ENCODE measurements around the gene SOHLH2. TPM values are rescaled to one million over a fixed set of nuclear protein-coding genes. Genes with fewer than 3 reads are reported as not detected.

SOHLH2 gene
- total and polyA plus RNA-seq, 4 donors = 0.04 to 0.28 (median 0.08) TPM

- DNase-seq (peak; percentile 62 to 71 (median 69)), ATAC-seq (ENCODE audit: insufficient read depth, low FRiP score) (peak; percentile 56)
- H3K27me3 ChIP-seq (ENCODE audit: control insufficient read depth in 3 of 3, insufficient read depth in 3 of 3, low read length in 2 of 3) = peaks cover 0 to 12% (median 10%) of the 10 kb centered on the region in 3 donors
- H3K4me1 ChIP-seq (ENCODE audit: control insufficient read depth in 5 of 5, insufficient read depth in 5 of 5, low read length in 5 of 5) = peaks cover 0 to 6% (median 5%) of the 10 kb centered on the region in 5 donors
- H3K27ac ChIP-seq (ENCODE audit: low read depth in 1 of 2, low read length in 1 of 2) = no peak within 1 kb of the TSS
- H3K4me3 ChIP-seq = peak within 1 kb of the TSS; percentile 5
- 8 to 20% methylated on average over 19 to 48 of the region's 48 CpGs for WGBS, 2 donors
- peak within 1 kb of the TSS; percentile 30 to 53 for H3K9ac ChIP-seq (ENCODE audit: insufficient read depth in 1 of 2, low read length in 2 of 2)
- TF ChIP-seq CTCF (IDR thresholded peaks at IDR 0.05; ENCODE audit: control extremely low read depth, extremely low read depth) = no peak
- no peaks in the 10 kb centered on the region for H3K36me3 ChIP-seq (ENCODE audit: control insufficient read depth in 4 of 4, insufficient read depth in 4 of 4, low read length in 4 of 4)
- peaks cover 0 to 3% (median 0%) of the 10 kb centered on the region in 4 donors for H3K9me3 ChIP-seq (ENCODE audit: control insufficient read depth in 4 of 4, insufficient read depth in 3 of 4, low read length in 3 of 4)
Observed at GRCh38 chr13:36131222-36131930, 83.0 kb downstream of the SOHLH2 start, which contains the start of gene DCLK1. Gene DCLK1, minus strand, starts transcription at chr13:36131382.

GRCh38 chr13:36130552-36131221 lies 83.7 kb downstream of the SOHLH2 start:
- ATAC-seq (ENCODE audit: insufficient read depth, low FRiP score) (no peak), DNase-seq (peak in 2 of 3 donors; percentile 28 to 29)
- H3K9ac ChIP-seq (ENCODE audit: insufficient read depth in 1 of 2, low read length in 2 of 2) = peak overlapping the region; percentile 30 to 53
- WGBS, 2 donors = 1 to 2% methylated on average over 46 to 61 of the region's 61 CpGs
- H3K4me1 ChIP-seq (ENCODE audit: control insufficient read depth in 5 of 5, insufficient read depth in 5 of 5, low read length in 5 of 5) = peaks cover 0 to 6% (median 5%) of the 10 kb centered on the region in 5 donors
- TF ChIP-seq CTCF (IDR thresholded peaks at IDR 0.05; ENCODE audit: control extremely low read depth, extremely low read depth) = no peak
- H3K27ac ChIP-seq (ENCODE audit: low read depth in 1 of 2, low read length in 1 of 2) = no peak overlapping the region
- peak overlapping the region; percentile 5 for H3K4me3 ChIP-seq
- H3K36me3 ChIP-seq (ENCODE audit: control insufficient read depth in 4 of 4, insufficient read depth in 4 of 4, low read length in 4 of 4) = no peaks in the 10 kb centered on the region
- H3K9me3 ChIP-seq (ENCODE audit: control insufficient read depth in 4 of 4, insufficient read depth in 3 of 4, low read length in 3 of 4) = peaks cover 0 to 3% (median 0%) of the 10 kb centered on the region in 4 donors
- peaks cover 0 to 12% (median 10%) of the 10 kb centered on the region in 3 donors for H3K27me3 ChIP-seq (ENCODE audit: control insufficient read depth in 3 of 3, insufficient read depth in 3 of 3, low read length in 2 of 3)

- peak overlapping the region; percentile 30 to 53 for H3K9ac ChIP-seq (ENCODE audit: insufficient read depth in 1 of 2, low read length in 2 of 2)
- ATAC-seq (ENCODE audit: insufficient read depth, low FRiP score) (no peak), DNase-seq (no peak)
- peaks cover 0 to 12% (median 10%) of the 10 kb centered on the region in 3 donors for H3K27me3 ChIP-seq (ENCODE audit: control insufficient read depth in 3 of 3, insufficient read depth in 3 of 3, low read length in 2 of 3)
- 21 to 28% methylated on average over 13 of the region's 13 CpGs for WGBS, 2 donors
- H3K36me3 ChIP-seq (ENCODE audit: control insufficient read depth in 4 of 4, insufficient read depth in 4 of 4, low read length in 4 of 4) = no peaks in the 10 kb centered on the region
- no peak overlapping the region for H3K27ac ChIP-seq (ENCODE audit: low read depth in 1 of 2, low read length in 1 of 2)
- peaks cover 0 to 3% (median 0%) of the 10 kb centered on the region in 4 donors for H3K9me3 ChIP-seq (ENCODE audit: control insufficient read depth in 4 of 4, insufficient read depth in 3 of 4, low read length in 3 of 4)
- no peak for TF ChIP-seq CTCF (IDR thresholded peaks at IDR 0.05; ENCODE audit: control extremely low read depth, extremely low read depth)
- H3K4me3 ChIP-seq = no peak overlapping the region
- peaks cover 0 to 6% (median 5%) of the 10 kb centered on the region in 5 donors for H3K4me1 ChIP-seq (ENCODE audit: control insufficient read depth in 5 of 5, insufficient read depth in 5 of 5, low read length in 5 of 5)
Observed at GRCh38 chr13:36130193-36130551, 84.2 kb downstream of the SOHLH2 start.

Measured in lung (tissue), 12 donors.